Measurements from ENCODE around the gene SEC14L6. TPM values are rescaled to one million over a fixed set of nuclear protein-coding genes. Genes with fewer than 3 reads are reported as not detected.

The SEC14L6 gene
- total RNA-seq, 1 donor from 2014 or later: 4.8 TPM

- no peak overlapping the region for H3K27ac Mint-ChIP-seq
- peaks cover 3% of the 10 kb centered on the region for H3K4me1 Mint-ChIP-seq (ENCODE audit: low read depth)
- no peak for DNase-seq (ENCODE audit: low spot score, unreplicated experiment)
- no peak for TF ChIP-seq CTCF (IDR thresholded peaks at IDR 0.05; ENCODE audit: unreplicated experiment)
- no peaks in the 10 kb centered on the region for H3K36me3 Mint-ChIP-seq (ENCODE audit: insufficient read depth)
- no peak overlapping the region for H3K4me3 Mint-ChIP-seq (ENCODE audit: low read depth)
- H3K9me3 Mint-ChIP-seq (ENCODE audit: low read depth): no peaks in the 10 kb centered on the region
- H3K27me3 Mint-ChIP-seq: peaks cover 6% of the 10 kb centered on the region
Observed at GRCh38 chr22:30506507-30506968, 40.0 kb downstream of the SEC14L6 start.

- TF ChIP-seq CTCF (IDR thresholded peaks at IDR 0.05; ENCODE audit: unreplicated experiment): no peak
- no peak for DNase-seq (ENCODE audit: low spot score, unreplicated experiment)
- H3K4me1 Mint-ChIP-seq (ENCODE audit: low read depth): peaks cover 3% of the 10 kb centered on the region
- H3K9me3 Mint-ChIP-seq (ENCODE audit: low read depth): no peaks in the 10 kb centered on the region
- H3K27me3 Mint-ChIP-seq: peaks cover 7% of the 10 kb centered on the region
- no peak overlapping the region for H3K4me3 Mint-ChIP-seq (ENCODE audit: low read depth)
- no peak overlapping the region for H3K27ac Mint-ChIP-seq
- no peaks in the 10 kb centered on the region for H3K36me3 Mint-ChIP-seq (ENCODE audit: insufficient read depth)
Observed at GRCh38 chr22:30503551-30503950, 43.0 kb downstream of the SEC14L6 start.

GRCh38 chr22:30502911-30503310 lies 43.6 kb downstream of the SEC14L6 start:
- no peak for TF ChIP-seq CTCF (IDR thresholded peaks at IDR 0.05; ENCODE audit: unreplicated experiment)
- Mint-ChIP-seq H3K36me3 (ENCODE audit: insufficient read depth) (no peaks in the 10 kb centered on the region), H3K4me3 (ENCODE audit: low read depth) (no peak overlapping the region), H3K27ac (no peak overlapping the region), H3K9me3 (ENCODE audit: low read depth) (no peaks in the 10 kb centered on the region), H3K27me3 (peaks cover 11% of the 10 kb centered on the region), H3K4me1 (ENCODE audit: low read depth) (peaks cover 3% of the 10 kb centered on the region)
- DNase-seq (ENCODE audit: low spot score, unreplicated experiment): no peak

GRCh38 chr22:30502153-30502552 lies 44.4 kb downstream of the SEC14L6 start:
- Mint-ChIP-seq H3K4me1 (ENCODE audit: low read depth) (peaks cover 3% of the 10 kb centered on the region), H3K36me3 (ENCODE audit: insufficient read depth) (no peaks in the 10 kb centered on the region)
- no peak for TF ChIP-seq CTCF (IDR thresholded peaks at IDR 0.05; ENCODE audit: unreplicated experiment)

GRCh38 chr22:30500628-30501027 lies 45.9 kb downstream of the SEC14L6 start:
- no peak for TF ChIP-seq CTCF (IDR thresholded peaks at IDR 0.05; ENCODE audit: unreplicated experiment)
- no peak overlapping the region for H3K4me3 Mint-ChIP-seq (ENCODE audit: low read depth)
- H3K27me3 Mint-ChIP-seq: peaks cover 12% of the 10 kb centered on the region
- H3K9me3 Mint-ChIP-seq (ENCODE audit: low read depth): no peaks in the 10 kb centered on the region
- H3K4me1 Mint-ChIP-seq (ENCODE audit: low read depth): peaks cover 3% of the 10 kb centered on the region
- H3K27ac Mint-ChIP-seq: no peak overlapping the region
- DNase-seq (ENCODE audit: low spot score, unreplicated experiment): no peak
- H3K36me3 Mint-ChIP-seq (ENCODE audit: insufficient read depth): no peaks in the 10 kb centered on the region

More at GRCh38 chr22:30502153-30502552, 44.4 kb downstream of the SEC14L6 start:
- no peak for DNase-seq (ENCODE audit: low spot score, unreplicated experiment)
- Mint-ChIP-seq H3K27me3 (peaks cover 15% of the 10 kb centered on the region), H3K4me3 (ENCODE audit: low read depth) (no peak overlapping the region), H3K9me3 (ENCODE audit: low read depth) (no peaks in the 10 kb centered on the region), H3K27ac (no peak overlapping the region)

Data from progenitor cell of endocrine pancreas (in vitro differentiated cells).